Measurements from ENCODE around the gene SMAD5. TPM values are rescaled to one million over a fixed set of nuclear protein-coding genes. Genes with fewer than 3 reads are reported as not detected.

SMAD5 gene
- total and polyA plus RNA-seq, 2 of the 8 experiments (the other 6 are each of a cell fraction or from before 2014, with no cell fraction given) = 30.2 to 60.5 TPM

GRCh38 chr5:136207631-136208030, 75.0 kb downstream of the SMAD5 start:
- H3K4me1 ChIP-seq (replicated peaks in 1 of 4; ENCODE audit: control insufficient read depth in 3 of 4, insufficient read depth in 4 of 4, low read length in 3 of 4) = peaks cover 0 to 11% (median 5%) of the 10 kb centered on the region in 4 experiments
- no peak overlapping the region for H2BK12ac ChIP-seq (ENCODE audit: low read depth, low read length)
- no peak overlapping the region for H3K18ac ChIP-seq (ENCODE audit: extremely low read depth, low read length)
- H3K9ac ChIP-seq (replicated peaks in 1 of 4; ENCODE audit: extremely low read depth in 1 of 4, low read depth in 3 of 4, low read length in 3 of 4) = no peak overlapping the region
- H3K23me2 ChIP-seq (ENCODE audit: low read depth, low read length) = no peaks in the 10 kb centered on the region
- H3K23ac ChIP-seq (ENCODE audit: insufficient read length) = no peak overlapping the region
- ChIA-PET CTCF (ENCODE audit: partially characterized antibody) (interaction anchor here (0.9 to 1.9 kb wide), 2 partner anchors 16 to 143 kb away, joined by 3 to 8 read pairs; partner anchors contain the start of gene SMIM32), POLR2A (ENCODE audit: partially characterized antibody) (no interaction called here)
- peaks cover 17 to 49% (median 48%) of the 10 kb centered on the region in 4 experiments for H3K27me3 ChIP-seq (replicated peaks in 1 of 4; ENCODE audit: control insufficient read depth in 3 of 4, extremely low read depth in 1 of 4, insufficient read depth in 3 of 4, low read length in 3 of 4)
- no peak overlapping the region for H2AFZ ChIP-seq (ENCODE audit: low read length)
- no peak overlapping the region for H4K8ac ChIP-seq (ENCODE audit: extremely low read depth, insufficient read depth, low read length)
- H2BK5ac ChIP-seq (ENCODE audit: low read depth, low read length) = no peak overlapping the region
- DNase-seq (ENCODE audit: low read depth in 1 of 2, low spot score in 2 of 2) (no peak), FAIRE-seq (no peak)
- no peak overlapping the region for H3K4ac ChIP-seq (replicated peaks; ENCODE audit: insufficient read length, low read depth, low read length)
- no peaks in the 10 kb centered on the region for H3K36me3 ChIP-seq (ENCODE audit: control insufficient read depth in 2 of 4, insufficient read depth in 4 of 4, low read length in 3 of 4)
- no peak overlapping the region for H3K56ac ChIP-seq (replicated peaks; ENCODE audit: insufficient read length, low read depth, low read length)
- H2AK5ac ChIP-seq (ENCODE audit: low read depth, low read length) = no peak overlapping the region
- H3K27ac ChIP-seq (ENCODE audit: low read depth, low read length) = no peak overlapping the region
- peaks cover 3 to 7% of the 10 kb centered on the region in 2 experiments for H4K20me1 ChIP-seq (replicated peaks in 1 of 2; ENCODE audit: control insufficient read depth in 1 of 2, insufficient read depth in 2 of 2, low read length in 2 of 2)
- no peak overlapping the region for H4K5ac ChIP-seq (ENCODE audit: insufficient read length, low read depth, low read length)
- H4K91ac ChIP-seq (replicated peaks; ENCODE audit: insufficient read length, low read length) = no peak overlapping the region
- no peak overlapping the region for H2BK20ac ChIP-seq (ENCODE audit: low read length)
- 91% methylated on average over 7 of the region's 7 CpGs; no CpG with 5 or more reads in 1 of the 2 experiments for WGBS, 2 experiments (ENCODE audit: extremely low coverage in 1 of 2, insufficient coverage in 1 of 2, insufficient read length in 1 of 2, insufficient replicate concordance in 2 of 2, low coverage in 1 of 2, low lambda C conversion rate in 2 of 2, missing lambda C conversion rate in 1 of 2)
- H3K4me2 ChIP-seq (ENCODE audit: insufficient read depth in 1 of 2, low read depth in 2 of 2, low read length in 2 of 2) = no peak overlapping the region
- no peak overlapping the region for H2BK120ac ChIP-seq (replicated peaks; ENCODE audit: low read depth, low read length)
- no peak overlapping the region for H2BK15ac ChIP-seq (ENCODE audit: low read length)
- H3K79me2 ChIP-seq (ENCODE audit: control insufficient read depth in 1 of 2, insufficient read depth in 2 of 2, low read length in 2 of 2) = no peaks in the 10 kb centered on the region
- no peak overlapping the region for H3K4me3 ChIP-seq (ENCODE audit: extremely low read depth in 1 of 4, insufficient read depth in 2 of 4, low read depth in 3 of 4, low read length in 4 of 4)
- H3K79me1 ChIP-seq (ENCODE audit: low read depth, low read length) = no peaks in the 10 kb centered on the region
- H3K9me3 ChIP-seq (ENCODE audit: insufficient read depth in 2 of 2, low read depth in 1 of 2, low read length in 1 of 2) = peaks cover 0 to 5% of the 10 kb centered on the region in 2 experiments; a peak in 2 of 4 replicates
- H3K14ac ChIP-seq (ENCODE audit: insufficient read length) = no peak overlapping the region
- TF ChIP-seq GTF2F1 (IDR thresholded peaks at IDR 0.05; ENCODE audit: borderline replicate concordance, low read depth, low read length) = no peak
- TF ChIP-seq RXRA (IDR thresholded peaks at IDR 0.05; ENCODE audit: insufficient read depth, low read depth, low read length) = no peak
- TF ChIP-seq TEAD4 (IDR thresholded peaks at IDR 0.05; ENCODE audit: low read depth, low read length) = no peak
- TF ChIP-seq TAF1 (IDR thresholded peaks at IDR 0.05; ENCODE audit: low read depth, low read length) = no peak
- TF ChIP-seq BACH1 (IDR thresholded peaks at IDR 0.05; ENCODE audit: low read length) = no peak
- no peak for TF ChIP-seq CTBP2 (IDR thresholded peaks at IDR 0.05; ENCODE audit: borderline replicate concordance, insufficient read depth, insufficient read length, low read length)
- no peak for TF ChIP-seq SIRT6 (IDR thresholded peaks at IDR 0.05; ENCODE audit: low read length)
- TF ChIP-seq, protein P1, sequence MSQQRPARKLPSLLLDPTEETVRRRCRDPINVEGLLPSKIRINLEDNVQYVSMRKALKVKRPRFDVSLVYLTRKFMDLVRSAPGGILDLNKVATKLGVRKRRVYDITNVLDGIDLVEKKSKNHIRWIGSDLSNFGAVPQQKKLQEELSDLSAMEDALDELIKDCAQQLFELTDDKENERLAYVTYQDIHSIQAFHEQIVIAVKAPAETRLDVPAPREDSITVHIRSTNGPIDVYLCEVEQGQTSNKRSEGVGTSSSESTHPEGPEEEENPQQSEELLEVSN (IDR thresholded peaks at IDR 0.05) = no peak
- no peak for TF ChIP-seq CHD1 (IDR thresholded peaks at IDR 0.05; ENCODE audit: low read depth, low read length)
- TF ChIP-seq, protein P2, sequence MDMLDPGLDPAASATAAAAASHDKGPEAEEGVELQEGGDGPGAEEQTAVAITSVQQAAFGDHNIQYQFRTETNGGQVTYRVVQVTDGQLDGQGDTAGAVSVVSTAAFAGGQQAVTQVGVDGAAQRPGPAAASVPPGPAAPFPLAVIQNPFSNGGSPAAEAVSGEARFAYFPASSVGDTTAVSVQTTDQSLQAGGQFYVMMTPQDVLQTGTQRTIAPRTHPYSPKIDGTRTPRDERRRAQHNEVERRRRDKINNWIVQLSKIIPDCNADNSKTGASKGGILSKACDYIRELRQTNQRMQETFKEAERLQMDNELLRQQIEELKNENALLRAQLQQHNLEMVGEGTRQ (IDR thresholded peaks at IDR 0.05; ENCODE audit: low read length) = no peak
- no peak for TF ChIP-seq KDM5A (IDR thresholded peaks at IDR 0.05; ENCODE audit: low read length)
- no peak for TF ChIP-seq YY1 (IDR thresholded peaks at IDR 0.05; ENCODE audit: low read depth, low read length)
- TF ChIP-seq SUZ12 (IDR thresholded peaks at IDR 0.05; ENCODE audit: low read length) = no peak

Measured in H1 (cell line).